ENCODE results near the gene OR1E1. TPM values are rescaled to one million over a fixed set of nuclear protein-coding genes. Genes with fewer than 3 reads are reported as not detected.

The OR1E1 gene
- total RNA-seq, 1 donor from 2014 or later: not detected

Other genes with a start within 250 kb of the OR1E1 start
- not detected in 2 replicates for gene OR1A2, start 200.9 kb downstream of the OR1E1 start, total RNA-seq
- not detected in 2 replicates for gene OR1A1, start 190.7 kb downstream of the OR1E1 start, total RNA-seq
- gene OR3A1, start 100.0 kb downstream of the OR1E1 start, total RNA-seq: not detected in 2 replicates
- not detected in 2 replicates for gene OR3A2, start 12.1 kb downstream of the OR1E1 start, total RNA-seq
- not detected in 2 replicates for gene OR3A3, start 13.0 kb upstream of the OR1E1 start, total RNA-seq
- gene OR1E2, start 35.4 kb upstream of the OR1E1 start, total RNA-seq: not detected in 2 replicates
- gene SPATA22, start 73.4 kb upstream of the OR1E1 start, total RNA-seq: 0.07 TPM in 1 of 2 replicates, not detected in the other
- not detected in 2 replicates for gene ASPA, start 77.6 kb upstream of the OR1E1 start, total RNA-seq
- gene TRPV3, start 159.4 kb upstream of the OR1E1 start, total RNA-seq: not detected in 2 replicates
- gene TRPV1, start 211.0 kb upstream of the OR1E1 start, total RNA-seq: 0.33 and 0.78 TPM in 2 replicates
- 19.5 and 21.8 TPM in 2 replicates for gene SHPK, start 237.8 kb upstream of the OR1E1 start, total RNA-seq
- gene CTNS, start 238.3 kb upstream of the OR1E1 start, total RNA-seq: 13.1 and 17.7 TPM in 2 replicates